Peyer's patch (tissue), 4 donors: ENCODE data around the gene ADM2. TPM values are rescaled to one million over a fixed set of nuclear protein-coding genes. Genes with fewer than 3 reads are reported as not detected.
"Not testable (repeated sequence)": the region's sequence is repeated elsewhere in the genome, so short reads cannot be mapped to it uniquely, and the experiment has no call there.

Source experiments
- DNase-seq, 3 donors: peaks; one replicate each; pipeline ENCODE4 v3.0.0-alpha.2; 2017 to 2019
- H3K27ac ChIP-seq, 4 donors: fragments of 200-600 bp; sonication (generic); one replicate each; pipeline ENCODE4 v1.5.1; 2016 to 2019
- H3K27me3 ChIP-seq, 2 donors: fragments of 200-600 bp; sonication (generic); one replicate each; pipeline ENCODE4 v1.5.1; 2019
- H3K36me3 ChIP-seq, 3 donors: fragments of 200-600 bp; sonication (generic); one replicate each; pipeline ENCODE4 v1.5.1; 2016 to 2019
- H3K4me1 ChIP-seq, 4 donors: fragments of 200-600 bp; sonication (generic); one replicate each; pipeline ENCODE4 v1.5.1; 2016 to 2019
- H3K4me3 ChIP-seq, 4 donors: fragments of 200-600 bp; sonication (generic); 1 replicate in 3 of 4; 2 replicates in 1 of 4; pipeline ENCODE4 v1.5.1; 2016 to 2019; ENCODE audit warnings: mild to moderate bottlenecking in 1 of 4
- H3K9me3 ChIP-seq, 4 donors: fragments of 200-600 bp; sonication (generic); one replicate each; pipeline ENCODE4 v1.5.1; 2016 to 2019; ENCODE audit warnings: mild to moderate bottlenecking in 1 of 4
- CTCF ChIP-seq, 6 experiments: fragments of 450-650 bp in 4 of 6; fragments of 200-600 bp in 2 of 6; sonication (generic) in 1 of 6; IDR thresholded peaks; one replicate each; pipeline ENCODE4 v1.5.1; 2017 to 2019; ENCODE audit warnings: antibody characterized with exemption in 6 of 6, mild to moderate bottlenecking in 3 of 6, moderate library complexity in 1 of 6
- POLR2A ChIP-seq, 2 donors: fragments of 450-650 bp; IDR thresholded peaks; one replicate each; pipeline ENCODE4 v1.5.1; 2017; ENCODE audit warnings: antibody characterized with exemption in 2 of 2, mild to moderate bottlenecking in 2 of 2, moderate library complexity in 2 of 2
- total RNA-seq, 4 donors: library from RNA; depleted of rRNA; stranded (reverse); fragments of >200 nt; gene quantifications; one replicate each; pipeline ENCODE4 v1.1.0, GENCODE V29; 2016

ADM2 gene
- total RNA-seq = 1 to 10 TPM in 3 of 4 donors, under 1 TPM in 1; 0.83 to 8.4 (median 5.8) TPM

GRCh38 chr22:50481440-50482106 lies at the start of gene ADM2:
ADM2 (plus strand) TSS chr22:50481543; CDS start chr22:50481848, 305 bp downstream.
- peak; percentile 61 to 85 (median 70) for DNase-seq
- Histone ChIP-seq H3K27me3 (peaks cover 0 to 22% of the 10 kb centered on the region in 2 donors), H3K27ac (peak within 1 kb of the TSS; percentile 30 to 85 (median 75))

DNA sequence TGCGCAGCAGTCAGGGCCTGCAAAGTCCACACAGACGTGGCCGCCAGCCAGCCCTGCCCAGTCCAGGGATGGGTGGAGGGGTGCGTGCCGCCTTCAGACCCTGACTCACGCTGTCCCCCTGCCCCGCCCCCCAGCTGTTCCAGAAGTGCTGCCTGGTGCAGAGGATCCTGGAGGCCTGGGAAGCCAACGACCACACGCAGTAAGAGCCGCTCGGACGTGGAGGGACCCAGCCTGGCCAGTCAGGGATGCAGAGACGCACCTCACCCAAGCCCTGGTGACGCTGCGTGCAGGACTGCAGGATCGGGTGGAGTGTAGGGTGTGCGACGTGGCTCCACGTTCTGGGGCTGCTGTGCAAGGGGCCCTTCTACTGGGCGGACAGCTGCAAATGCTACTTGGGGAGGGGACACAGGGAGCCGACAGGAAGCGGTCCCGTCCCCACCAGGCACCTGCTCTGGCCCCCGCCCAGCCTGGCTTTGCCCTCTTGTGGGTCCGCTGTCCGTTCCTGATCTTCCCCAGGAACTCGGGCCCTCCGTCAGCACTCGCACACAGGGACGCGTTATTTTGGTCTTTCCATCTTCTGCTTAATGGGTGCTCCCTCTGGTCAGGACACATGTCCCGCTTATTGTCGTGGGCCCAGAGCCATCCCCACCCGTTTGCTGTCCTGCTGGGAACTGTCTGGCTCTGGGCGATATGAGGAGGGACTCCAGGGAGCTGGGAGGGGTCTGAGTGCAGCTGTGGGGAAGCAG lies 49.0 kb upstream of the ADM2 start:
- Histone ChIP-seq H3K27me3 (no peaks in the 10 kb centered on the region), H3K9me3 (no peaks in the 10 kb centered on the region), H3K27ac (no peak overlapping the region), H3K36me3 (peaks cover 0 to 84% (median 0%) of the 10 kb centered on the region in 3 donors), H3K4me3 (no peak overlapping the region), H3K4me1 (no peaks in the 10 kb centered on the region)
- TF ChIP-seq CTCF (IDR thresholded peaks at IDR 0.05) (no peak), POLR2A (IDR thresholded peaks at IDR 0.05) (no peak)
- no peak for DNase-seq

More at GRCh38 chr22:50481440-50482106, at the start of gene ADM2:
- no peaks in the 10 kb centered on the region for H3K36me3 ChIP-seq
- peak within 1 kb of the TSS; percentile 61 to 94 (median 71) for H3K4me3 ChIP-seq
- H3K4me1 ChIP-seq = peaks cover 0 to 41% (median 20%) of the 10 kb centered on the region in 4 donors
- H3K9me3 ChIP-seq = no peaks in the 10 kb centered on the region
- TF ChIP-seq CTCF (IDR thresholded peaks at IDR 0.05) = no peak
- TF ChIP-seq POLR2A (IDR thresholded peaks at IDR 0.05) = no peak

DNA sequence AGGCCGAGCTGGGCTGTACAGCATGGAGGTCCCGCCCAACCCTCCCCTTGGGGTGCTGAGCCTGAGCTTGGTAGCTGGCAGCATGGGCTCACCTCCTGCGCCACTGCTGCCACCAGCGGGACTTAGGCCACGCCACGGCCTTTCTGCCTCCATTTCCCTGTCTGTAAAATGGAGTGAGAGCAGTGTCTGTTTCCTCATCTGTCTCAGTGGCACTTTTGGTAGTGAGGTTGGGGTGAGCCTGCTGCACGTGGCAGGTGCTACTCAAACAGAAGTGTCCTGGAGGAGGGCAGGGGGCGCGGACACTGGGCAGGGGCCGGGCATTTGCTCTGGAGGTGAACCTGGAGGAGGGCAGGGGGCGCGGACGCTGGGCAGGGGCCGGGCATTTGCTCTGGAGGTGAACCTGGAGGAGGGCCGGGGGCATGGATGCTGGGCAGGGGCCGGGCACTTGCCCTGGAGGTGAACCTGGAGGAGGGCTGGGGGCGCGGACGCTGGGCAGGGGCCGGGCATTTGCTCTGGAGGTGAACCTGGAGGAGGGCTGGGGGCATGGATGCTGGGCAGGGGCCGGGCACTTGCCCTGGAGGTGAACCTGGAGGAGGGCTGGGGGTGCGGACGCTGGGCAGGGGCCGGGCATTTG lies 48.3 kb upstream of the ADM2 start:
- H3K9me3 ChIP-seq, H3K27ac ChIP-seq, DNase-seq, H3K4me3 ChIP-seq, H3K27me3 ChIP-seq, H3K4me1 ChIP-seq: not testable (repeated sequence)
- H3K36me3 ChIP-seq = peaks cover 0 to 84% (median 0%) of the 10 kb centered on the region in 3 donors

DNA sequence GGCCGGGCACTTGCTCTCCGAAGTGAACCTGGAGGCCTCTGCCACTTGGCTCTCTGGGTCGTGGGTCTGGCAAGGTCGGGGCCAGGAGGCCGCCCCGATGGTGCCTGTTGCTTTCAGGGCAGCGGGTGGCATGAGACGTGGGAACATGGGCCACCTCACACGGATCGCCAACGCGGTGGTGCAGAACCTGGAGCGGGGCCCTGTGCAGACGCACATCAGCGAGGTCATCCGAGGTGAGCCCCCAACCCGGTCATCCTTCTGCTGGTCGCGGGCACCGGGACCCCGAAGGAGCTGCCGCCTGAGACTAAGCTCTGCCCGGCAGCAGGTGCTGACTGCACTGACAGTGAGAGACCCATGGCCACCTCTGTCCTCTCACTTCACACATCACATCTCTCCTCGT lies 46.5 kb upstream of the ADM2 start:
- Histone ChIP-seq H3K27me3 (no peaks in the 10 kb centered on the region), H3K4me3 (no peak overlapping the region), H3K27ac (no peak overlapping the region), H3K9me3 (no peaks in the 10 kb centered on the region), H3K4me1 (no peaks in the 10 kb centered on the region), H3K36me3 (peaks cover 0 to 85% (median 0%) of the 10 kb centered on the region in 3 donors)
- DNase-seq = peak in 1 of 3 donors; percentile 44
- TF ChIP-seq POLR2A (IDR thresholded peaks at IDR 0.05) = no peak
- no peak for TF ChIP-seq CTCF (IDR thresholded peaks at IDR 0.05)

GRCh38 chr22:50435291-50436014 lies 45.9 kb upstream of the ADM2 start:
- Histone ChIP-seq H3K27ac (no peak overlapping the region), H3K27me3 (no peaks in the 10 kb centered on the region)
- no peak for DNase-seq

More at GRCh38 chr22:50435291-50436014, 45.9 kb upstream of the ADM2 start:
- Histone ChIP-seq H3K36me3 (peaks cover 0 to 85% (median 0%) of the 10 kb centered on the region in 3 donors), H3K4me3 (no peak overlapping the region), H3K9me3 (no peaks in the 10 kb centered on the region), H3K4me1 (no peaks in the 10 kb centered on the region)
- TF ChIP-seq CTCF (IDR thresholded peaks at IDR 0.05) = no peak
- TF ChIP-seq POLR2A (IDR thresholded peaks at IDR 0.05) = no peak
